ENCODE measurements around the gene STK11IP. TPM values are rescaled to one million over a fixed set of nuclear protein-coding genes. Genes with fewer than 3 reads are reported as not detected.

Gene STK11IP
- 5.4 and 8.7 TPM in 2 replicates for total RNA-seq (2014; rRNA removed; shearing (Covaris generic))

GRCh38 chr2:219597552-219598307 is at the start of gene STK11IP:
Gene STK11IP (plus strand): TSS chr2:219597857. CDS start chr2:219598120, 263 bp downstream.
- peak; percentile 95 for DNase-seq (ENCODE audit: low spot score)

- DNase-seq (ENCODE audit: low spot score): no peak
These were observed 48.7 kb upstream of the STK11IP start for GRCh38 chr2:219548990-219549389.

GRCh38 chr2:219549619-219550018 is 48.0 kb upstream of the STK11IP start:
- DNase-seq (ENCODE audit: low spot score): no peak

GRCh38 chr2:219551441-219552381 is 45.9 kb upstream of the STK11IP start:
- no peak for DNase-seq (ENCODE audit: low spot score)

GRCh38 chr2:219552382-219553167 is 45.1 kb upstream of the STK11IP start:
- peak; percentile 54 for DNase-seq (ENCODE audit: low spot score)

GRCh38 chr2:219553168-219553417 is 44.6 kb upstream of the STK11IP start:
- no peak for DNase-seq (ENCODE audit: low spot score)

GRCh38 chr2:219553463-219553963 is 44.1 kb upstream of the STK11IP start:
- no peak for DNase-seq (ENCODE audit: low spot score)

GRCh38 chr2:219554350-219554749 is 43.3 kb upstream of the STK11IP start:
- DNase-seq (ENCODE audit: low spot score): no peak

GRCh38 chr2:219555956-219556355 is 41.7 kb upstream of the STK11IP start:
- DNase-seq (ENCODE audit: low spot score): no peak

- no peak for DNase-seq (ENCODE audit: low spot score)
These were observed 41.2 kb upstream of the STK11IP start for GRCh38 chr2:219556413-219556812.

- DNase-seq (ENCODE audit: low spot score): no peak
These were observed 40.3 kb upstream of the STK11IP start for GRCh38 chr2:219557320-219557719.

GRCh38 chr2:219557791-219558785 is 39.6 kb upstream of the STK11IP start:
- no peak for DNase-seq (ENCODE audit: low spot score)

GRCh38 chr2:219559156-219559915 is 38.3 kb upstream of the STK11IP start:
- no peak for DNase-seq (ENCODE audit: low spot score)

- no peak for DNase-seq (ENCODE audit: low spot score)
These were observed 37.4 kb upstream of the STK11IP start for GRCh38 chr2:219560037-219560892.

GRCh38 chr2:219560893-219561178 is 36.8 kb upstream of the STK11IP start:
- DNase-seq (ENCODE audit: low spot score): no peak

GRCh38 chr2:219561179-219562048 is 36.2 kb upstream of the STK11IP start:
- DNase-seq (ENCODE audit: low spot score): no peak

- no peak for DNase-seq (ENCODE audit: low spot score)
These were observed 35.3 kb upstream of the STK11IP start for GRCh38 chr2:219562049-219563020.

All from H4 (cell line).